MM.1S (cell line): ENCODE data around the gene PARD3.

Source experiments
- DNase-seq: peaks from one replicate; pipeline ENCODE4 v3.0.0-alpha.2; 2015
- H2AFZ ChIP-seq: fragments of 300-600 bp; sonication (generic); 2 replicates; pipeline ENCODE4 v1.6.0; 2016; ENCODE audit warnings: antibody characterized with exemption, low read length
- H3F3A ChIP-seq: fragments of 300-600 bp; sonication (generic); 2 replicates; pipeline ENCODE4 v1.6.1; 2016; ENCODE audit warnings: mild to moderate bottlenecking, antibody characterized with exemption, low read length, moderate library complexity, mixed read lengths; ENCODE audit not compliant: insufficient read depth
- H3K27ac ChIP-seq: fragments of 300-600 bp; sonication (generic); 2 replicates; pipeline ENCODE4 v1.5.1; 2016; ENCODE audit warnings: mild to moderate bottlenecking, low read length
- H3K27me3 ChIP-seq: fragments of 300-600 bp; sonication (generic); replicated peaks from 2 replicates; pipeline ENCODE4 v1.6.0; 2016; ENCODE audit warnings: low read length; ENCODE audit not compliant: insufficient read depth
- H3K36me3 ChIP-seq: fragments of 300-600 bp; sonication (generic); replicated peaks from 2 replicates; pipeline ENCODE4 v1.6.1; 2016; ENCODE audit warnings: mild to moderate bottlenecking, low read length, mixed read lengths; ENCODE audit not compliant: insufficient read depth
- H3K4me1 ChIP-seq: fragments of 300-600 bp; sonication (generic); 2 replicates; pipeline ENCODE4 v1.6.1; 2016; ENCODE audit warnings: low read length, mixed read lengths
- H3K4me2 ChIP-seq: fragments of 300-600 bp; sonication (generic); 2 replicates; pipeline ENCODE4 v1.6.0; 2016; ENCODE audit warnings: low read depth, low read length
- H3K4me3 ChIP-seq: fragments of 300-600 bp; sonication (generic); 2 replicates; pipeline ENCODE4 v1.5.1; 2016; ENCODE audit warnings: low read length, mixed read lengths
- H3K79me2 ChIP-seq: fragments of 300-600 bp; sonication (generic); 2 replicates; pipeline ENCODE4 v1.6.1; 2016; ENCODE audit warnings: mixed run types, low read length, mixed read lengths
- H3K9ac ChIP-seq: fragments of 300-600 bp; sonication (generic); 2 replicates; pipeline ENCODE4 v1.6.1; 2016; ENCODE audit warnings: low read length, mixed read lengths
- H3K9me2 ChIP-seq: fragments of 300-600 bp; sonication (generic); replicated peaks from 2 replicates; pipeline ENCODE4 v1.6.1; 2016; ENCODE audit warnings: mild to moderate bottlenecking, low read length, mixed read lengths; ENCODE audit not compliant: insufficient read depth
- H3K9me3 ChIP-seq: fragments of 300-600 bp; sonication (generic); replicated peaks from 2 replicates; pipeline ENCODE4 v1.6.1; 2016; ENCODE audit warnings: mild to moderate bottlenecking, low read length, mixed read lengths; ENCODE audit not compliant: insufficient read depth
- H4K20me1 ChIP-seq: fragments of 300-600 bp; sonication (generic); 2 replicates; pipeline ENCODE4 v1.6.1; 2016; ENCODE audit warnings: mild to moderate bottlenecking, low read length, moderate library complexity, mixed read lengths; ENCODE audit not compliant: insufficient read depth
- EZH2 ChIP-seq: fragments of 300-600 bp; sonication (generic); optimal IDR thresholded peaks from 2 replicates; pipeline ENCODE3; 2017; ENCODE audit warnings: low read depth, mild to moderate bottlenecking, antibody characterized with exemption, low read length, mixed read lengths
- EZH2phosphoT487 ChIP-seq: fragments of 300-600 bp; sonication (generic); IDR thresholded peaks from 2 replicates; pipeline ENCODE4 v1.6.1; 2018; ENCODE audit warnings: antibody characterized with exemption, low read length
- TF ChIP-seq, protein P1 (sequence below): fragments of 300-600 bp; sonication (generic); IDR thresholded peaks from 2 replicates; pipeline ENCODE4 v1.5.1; 2016; ENCODE audit warnings: antibody characterized with exemption, low read length, mixed read lengths

The PARD3 gene

DNA sequence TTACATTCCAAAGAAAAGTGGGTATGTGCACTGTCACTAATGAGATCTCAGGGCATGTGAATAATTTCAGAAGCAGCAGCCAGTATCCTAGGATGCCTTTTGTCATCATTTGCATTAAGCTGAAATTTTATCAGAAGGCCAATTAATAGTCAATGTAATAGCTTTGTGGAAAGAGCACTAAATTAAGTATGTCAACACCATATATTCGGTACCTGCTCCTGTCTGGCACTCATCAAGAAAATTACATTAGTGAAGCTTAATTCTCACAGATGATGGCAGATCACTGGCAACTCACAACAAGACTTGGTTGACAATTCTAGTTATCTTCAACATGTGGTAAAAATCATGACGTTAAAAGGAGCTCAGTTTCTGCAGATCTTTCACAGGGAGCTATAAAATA lies 271.4 kb downstream of the PARD3 start:
- peaks cover 60% of the 10 kb centered on the region for H3K79me2 ChIP-seq
- no peaks in the 10 kb centered on the region for H4K20me1 ChIP-seq
- no peak for DNase-seq
- no peaks in the 10 kb centered on the region for H3K9me3 ChIP-seq
- H3K27me3 ChIP-seq = no peaks in the 10 kb centered on the region
- no peak overlapping the region for H3K4me2 ChIP-seq
- H3K36me3 ChIP-seq = no peaks in the 10 kb centered on the region
- H3K4me1 ChIP-seq = no peaks in the 10 kb centered on the region; the same call in 1 of the 2 replicates
- H3F3A ChIP-seq = peaks cover 14% of the 10 kb centered on the region
- no peak overlapping the region for H3K27ac ChIP-seq
- no peak overlapping the region for H3K4me3 ChIP-seq
- H2AFZ ChIP-seq = no peak overlapping the region
- H3K9me2 ChIP-seq = no peaks in the 10 kb centered on the region
- TF ChIP-seq, protein P1, sequence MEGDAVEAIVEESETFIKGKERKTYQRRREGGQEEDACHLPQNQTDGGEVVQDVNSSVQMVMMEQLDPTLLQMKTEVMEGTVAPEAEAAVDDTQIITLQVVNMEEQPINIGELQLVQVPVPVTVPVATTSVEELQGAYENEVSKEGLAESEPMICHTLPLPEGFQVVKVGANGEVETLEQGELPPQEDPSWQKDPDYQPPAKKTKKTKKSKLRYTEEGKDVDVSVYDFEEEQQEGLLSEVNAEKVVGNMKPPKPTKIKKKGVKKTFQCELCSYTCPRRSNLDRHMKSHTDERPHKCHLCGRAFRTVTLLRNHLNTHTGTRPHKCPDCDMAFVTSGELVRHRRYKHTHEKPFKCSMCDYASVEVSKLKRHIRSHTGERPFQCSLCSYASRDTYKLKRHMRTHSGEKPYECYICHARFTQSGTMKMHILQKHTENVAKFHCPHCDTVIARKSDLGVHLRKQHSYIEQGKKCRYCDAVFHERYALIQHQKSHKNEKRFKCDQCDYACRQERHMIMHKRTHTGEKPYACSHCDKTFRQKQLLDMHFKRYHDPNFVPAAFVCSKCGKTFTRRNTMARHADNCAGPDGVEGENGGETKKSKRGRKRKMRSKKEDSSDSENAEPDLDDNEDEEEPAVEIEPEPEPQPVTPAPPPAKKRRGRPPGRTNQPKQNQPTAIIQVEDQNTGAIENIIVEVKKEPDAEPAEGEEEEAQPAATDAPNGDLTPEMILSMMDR = no peak
- TF ChIP-seq EZH2 (no peak), EZH2phosphoT487 (no peak)
- no peak overlapping the region for H3K9ac ChIP-seq

DNA sequence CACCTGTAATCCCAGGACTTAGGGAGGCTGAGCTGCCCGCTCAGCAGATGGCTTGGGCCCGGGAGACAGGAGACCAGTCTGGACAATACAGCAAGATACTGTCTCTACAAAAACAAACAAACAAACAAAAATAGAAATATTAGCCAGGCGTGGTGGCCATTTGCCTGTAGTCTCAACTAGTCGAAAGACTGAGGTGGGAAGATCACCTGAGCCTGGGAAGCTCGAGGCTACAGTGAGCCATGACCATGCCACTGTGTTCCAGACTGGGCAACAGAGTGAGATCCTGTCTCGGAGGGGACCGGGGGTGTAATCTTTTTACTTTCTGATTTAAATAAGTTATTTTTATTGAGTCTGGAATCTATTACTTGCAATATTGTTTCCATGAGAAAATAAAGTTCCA lies 274.6 kb downstream of the PARD3 start:
- H3K79me2 ChIP-seq = peaks cover 64% of the 10 kb centered on the region
- peaks cover 29% of the 10 kb centered on the region for H3F3A ChIP-seq
- H3K4me3 ChIP-seq = no peak overlapping the region
- H3K36me3 ChIP-seq = no peaks in the 10 kb centered on the region
- peak overlapping the region; percentile 71; the same call in 1 of the 2 replicates for H3K27ac ChIP-seq
- no peak overlapping the region for H2AFZ ChIP-seq
- H3K9me2 ChIP-seq = no peaks in the 10 kb centered on the region
- H3K9ac ChIP-seq = peak overlapping the region; percentile 59; the same call in 1 of the 2 replicates
- no peaks in the 10 kb centered on the region for H3K27me3 ChIP-seq
- H3K9me3 ChIP-seq = no peaks in the 10 kb centered on the region
- H3K4me1 ChIP-seq = peaks cover 8% of the 10 kb centered on the region
- DNase-seq = no peak
- no peaks in the 10 kb centered on the region for H4K20me1 ChIP-seq
- no peak for TF ChIP-seq EZH2phosphoT487
- no peak for TF ChIP-seq EZH2
- TF ChIP-seq, protein P1 = no peak
- peak overlapping the region; percentile 96; the same call in 1 of the 2 replicates for H3K4me2 ChIP-seq

DNA sequence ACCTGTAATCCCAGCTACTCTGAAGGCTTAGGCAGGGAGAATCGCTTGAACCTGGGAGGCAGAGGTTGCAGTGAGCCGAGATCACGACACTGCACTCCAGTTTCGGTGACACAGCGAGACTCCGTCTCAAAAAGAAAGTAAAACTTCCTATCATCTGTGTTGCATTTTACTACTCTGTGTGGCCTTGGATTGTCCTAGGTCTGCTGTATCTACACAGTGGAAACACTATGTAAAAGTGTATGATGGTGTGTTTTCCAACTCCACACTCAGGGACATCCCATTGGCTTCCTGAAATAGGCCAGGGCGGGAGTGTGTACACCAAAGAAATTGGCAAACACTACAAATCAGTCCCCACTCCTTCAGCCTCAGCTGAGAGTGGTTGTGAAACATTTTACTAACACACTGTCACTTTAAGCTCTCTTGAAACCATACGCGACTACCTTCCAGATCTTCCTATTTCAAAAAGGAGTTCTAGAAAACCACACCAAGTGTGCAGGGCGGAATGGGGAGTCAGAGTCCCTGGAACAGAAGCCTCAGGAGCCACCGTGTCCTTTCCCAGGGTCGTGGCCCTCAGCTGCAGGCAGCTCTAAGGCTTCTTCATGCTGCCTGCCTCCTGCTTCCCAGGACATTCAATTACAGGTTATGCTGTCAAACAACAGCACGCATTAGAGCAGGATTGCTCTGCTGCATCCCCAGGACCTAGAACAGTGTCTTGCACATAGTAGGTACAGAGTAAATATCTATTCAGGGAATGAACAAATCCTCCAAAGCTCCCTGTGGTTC lies 275.4 kb downstream of the PARD3 start:
- no peak for TF ChIP-seq EZH2phosphoT487
- TF ChIP-seq, protein P1 = no peak
- TF ChIP-seq EZH2 = no peak
- Histone ChIP-seq H3K9me3 (no peaks in the 10 kb centered on the region), H3K4me3 (peak overlapping the region; percentile 70), H3K27ac (peak overlapping the region; percentile 71), H3K4me1 (peaks cover 8% of the 10 kb centered on the region), H2AFZ (peak overlapping the region; percentile 3), H3K4me2 (peak overlapping the region; percentile 96), H3K9me2 (no peaks in the 10 kb centered on the region), H3K27me3 (no peaks in the 10 kb centered on the region), H3K36me3 (no peaks in the 10 kb centered on the region), H4K20me1 (no peaks in the 10 kb centered on the region), H3K79me2 (peaks cover 65% of the 10 kb centered on the region), H3F3A (peaks cover 29% of the 10 kb centered on the region), H3K9ac (peak overlapping the region; percentile 59)
- DNase-seq = peak; percentile 81
